CD8-positive, alpha-beta memory T cell (primary cell): ENCODE data around the gene CNPPD1. TPM values are rescaled to one million over a fixed set of nuclear protein-coding genes. Genes with fewer than 3 reads are reported as not detected.
A peak's percentile ranks its signal among the peaks of the same experiment; 100 is the strongest.

Source experiments
- CTCF ChIA-PET: fragments of 350-600 bp; sonication (Branson Sonifier 250); formaldehyde crosslinking; loops from one replicate; lab custom pipeline; 2021; ENCODE audit warnings: antibody characterized with exemption; lab: Charles Lee
- POLR2A ChIA-PET: fragments of 350-600 bp; sonication (Branson Sonifier 250); formaldehyde crosslinking; loops from one replicate; lab custom pipeline; 2021; ENCODE audit warnings: antibody characterized with exemption; lab: Charles Lee
- DNase-seq, 5 donors: peaks; one replicate each; pipeline versions ENCODE4 v3.0.0 to v3.0.0-alpha.2; 2020 to 2022; ENCODE audit warnings: mixed read lengths in 1 of 5
- H3K27ac ChIP-seq: one replicate; pipeline ENCODE4 v1.7.0; 2013; ENCODE audit warnings: low read depth, mild to moderate bottlenecking, low read length, moderate library complexity
- H3K27me3 ChIP-seq: 2 replicates; pipeline ENCODE4 v1.7.0; 2013; ENCODE audit warnings: low read length, mild to moderate bottlenecking; ENCODE audit not compliant: insufficient read depth, poor library complexity, severe bottlenecking
- H3K36me3 ChIP-seq: 2 replicates; pipeline ENCODE4 v1.7.0; 2013; ENCODE audit warnings: mild to moderate bottlenecking, low read length, moderate library complexity; ENCODE audit not compliant: insufficient read depth
- H3K4me1 ChIP-seq: 2 replicates; pipeline ENCODE4 v1.7.0; 2013; ENCODE audit warnings: mild to moderate bottlenecking, low read length, moderate library complexity; ENCODE audit not compliant: insufficient read depth
- H3K4me3 ChIP-seq: 2 replicates; pipeline ENCODE4 v1.7.0; 2013; ENCODE audit warnings: mild to moderate bottlenecking, low read length
- H3K9me3 ChIP-seq: 2 replicates; pipeline ENCODE4 v1.7.0; 2013; ENCODE audit warnings: mild to moderate bottlenecking, low read length
- H3K27ac Mint-ChIP-seq, 8 donors: one replicate each; pipeline ENCODE4 v1.8.0; 2020 to 2021; ENCODE audit warnings: mixed read lengths in 8 of 8, mild to moderate bottlenecking in 6 of 8, inconsistent platforms in 3 of 8, moderate library complexity in 3 of 8
- H3K27me3 Mint-ChIP-seq, 2 donors: one replicate each; pipeline ENCODE4 v1.8.0; 2020 to 2021; ENCODE audit warnings: mixed read lengths in 2 of 2, mild to moderate bottlenecking in 1 of 2, moderate library complexity in 1 of 2
- H3K36me3 Mint-ChIP-seq, 3 donors: one replicate each; pipeline ENCODE4 v1.8.0; 2020 to 2021; ENCODE audit warnings: mixed read lengths in 3 of 3, inconsistent platforms in 1 of 3, mild to moderate bottlenecking in 1 of 3
- H3K4me1 Mint-ChIP-seq, 3 donors: one replicate each; pipeline ENCODE4 v1.8.0; 2020 to 2021; ENCODE audit warnings: mixed read lengths in 3 of 3, inconsistent platforms in 1 of 3, mild to moderate bottlenecking in 1 of 3
- H3K4me3 Mint-ChIP-seq, 7 donors: one replicate each; pipeline ENCODE4 v1.8.0; 2020 to 2021; ENCODE audit warnings: mixed read lengths in 7 of 7, mild to moderate bottlenecking in 6 of 7, moderate library complexity in 4 of 7, inconsistent platforms in 2 of 7
- H3K9me3 Mint-ChIP-seq, 5 donors: one replicate each; pipeline ENCODE4 v1.8.0; 2020 to 2022; ENCODE audit warnings: mixed read lengths in 5 of 5, mild to moderate bottlenecking in 3 of 5, moderate library complexity in 2 of 5, inconsistent platforms in 1 of 5
- polyA plus RNA-seq: library from polyadenylated mRNA; unstranded; fragments of 300-500 nt; fragmentation: Illumina TruSeq; gene quantifications from one replicate; pipeline ENCODE4 v1.2.3, GENCODE V29; 2021
- total RNA-seq, 2 experiments: library from RNA; stranded (reverse); gene quantifications; one replicate each; pipeline ENCODE4 v1.2.3, GENCODE V29; 2021

The CNPPD1 gene
- total and polyA plus RNA-seq, 3 experiments from 2014 or later, result 66.2 to 74.3 (median 67.0) TPM

- Histone ChIP-seq H3K27me3 (no peaks in the 10 kb centered on the region), H3K27ac (peak within 1 kb of the TSS; percentile 85), H3K9me3 (no peaks in the 10 kb centered on the region), H3K4me3 (peak within 1 kb of the TSS; percentile 64), H3K4me1 (peaks cover 54% of the 10 kb centered on the region), H3K36me3 (peaks cover 42% of the 10 kb centered on the region)
- DNase-seq, result peak; percentile 73 to 90 (median 85)
- ChIA-PET POLR2A (interaction anchor here (0.6 to 4.6 kb wide), 12 partner anchors 9 to 948 kb away, joined by 3 to 88 read pairs (median 4); partner anchors contain the start of genes ANKZF1, ATG9A, DNAJB2 and TUBA4A), CTCF (interaction anchor here (0.7 to 3.1 kb wide), 6 partner anchors 19 to 117 kb away, joined by 3 to 22 read pairs (median 6); partner anchors contain the start of genes DNAJB2, NHEJ1 and ZFAND2B)
- peaks cover 0 to 79% (median 7%) of the 10 kb centered on the region in 3 donors for H3K36me3 Mint-ChIP-seq
- H3K4me3 Mint-ChIP-seq, result peak within 1 kb of the TSS; percentile 94 to 98 (median 96)
- no peaks in the 10 kb centered on the region for H3K27me3 Mint-ChIP-seq
- no peaks in the 10 kb centered on the region for H3K9me3 Mint-ChIP-seq
- peak within 1 kb of the TSS; percentile 95 to 100 (median 99) for H3K27ac Mint-ChIP-seq
- peaks cover 55 to 79% (median 75%) of the 10 kb centered on the region in 3 donors for H3K4me1 Mint-ChIP-seq
Observed at GRCh38 chr2:219177552-219178376, 1.0 kb upstream of the CNPPD1 start, which contains the start of gene RETREG2. RETREG2 (plus strand) TSS chr2:219178275; CDS start chr2:219178353, 78 bp downstream.

- peak overlapping the region; percentile 64 for H3K4me3 ChIP-seq
- H3K4me1 Mint-ChIP-seq, result peaks cover 54 to 81% (median 75%) of the 10 kb centered on the region in 3 donors
- peaks cover 27% of the 10 kb centered on the region for H3K36me3 ChIP-seq
- H3K27me3 ChIP-seq, result no peaks in the 10 kb centered on the region
- peak in 2 of 5 donors; percentile 10 to 11 for DNase-seq
- peak overlapping the region; percentile 85 to 98 (median 94) for H3K4me3 Mint-ChIP-seq
- H3K27ac Mint-ChIP-seq, result peak overlapping the region; percentile 86 to 100 (median 94)
- CTCF ChIA-PET, result interaction anchor here (0.8 to 8.6 kb wide), 18 partner anchors 9 to 122 kb away, joined by 3 to 110 read pairs (median 4); partner anchors contain the start of genes ATG9A, DNAJB2, NHEJ1 and TUBA4B
- H3K27me3 Mint-ChIP-seq, result peaks cover 0 to 2% of the 10 kb centered on the region in 2 donors
- H3K9me3 Mint-ChIP-seq, result no peaks in the 10 kb centered on the region
- H3K36me3 Mint-ChIP-seq, result peaks cover 0 to 80% (median 7%) of the 10 kb centered on the region in 3 donors
- peak overlapping the region; percentile 85 for H3K27ac ChIP-seq
- peaks cover 43% of the 10 kb centered on the region for H3K4me1 ChIP-seq
- no peaks in the 10 kb centered on the region for H3K9me3 ChIP-seq
- POLR2A ChIA-PET, result interaction anchor here (0.5 to 4.6 kb wide), 24 partner anchors 10 to 213 kb away, joined by 3 to 88 read pairs (median 8); partner anchors contain the start of genes ANKZF1, ATG9A, DNAJB2 and DNPEP
Observed at GRCh38 chr2:219175928-219176817, 552 bp downstream of the CNPPD1 start.

- no peak for DNase-seq
- peak overlapping the region; percentile 64 for H3K4me3 ChIP-seq
- no peaks in the 10 kb centered on the region for H3K27me3 ChIP-seq
- POLR2A ChIA-PET, result interaction anchor here (0.9 to 4.6 kb wide), 9 partner anchors 16 to 212 kb away, joined by 3 to 88 read pairs (median 9); partner anchors contain the start of genes ANKZF1, ATG9A, DNAJB2 and DNPEP
- Mint-ChIP-seq H3K9me3 (no peaks in the 10 kb centered on the region), H3K4me1 (peaks cover 49 to 77% (median 72%) of the 10 kb centered on the region in 3 donors), H3K27ac (peak overlapping the region; percentile 54 to 100 (median 92)), H3K36me3 (peaks cover 0 to 75% (median 7%) of the 10 kb centered on the region in 3 donors), H3K27me3 (peaks cover 0 to 2% of the 10 kb centered on the region in 2 donors), H3K4me3 (peak overlapping the region; percentile 85 to 98 (median 94))
- H3K4me1 ChIP-seq, result peaks cover 43% of the 10 kb centered on the region
- CTCF ChIA-PET, result interaction anchor here (0.8 to 8.6 kb wide), 11 partner anchors 14 to 119 kb away, joined by 3 to 110 read pairs (median 5); partner anchors contain the start of genes ATG9A, DNAJB2, NHEJ1 and TUBA4B
- H3K27ac ChIP-seq, result no peak overlapping the region
- H3K9me3 ChIP-seq, result no peaks in the 10 kb centered on the region
- peaks cover 20% of the 10 kb centered on the region for H3K36me3 ChIP-seq
Observed at GRCh38 chr2:219175486-219175885, 1.2 kb downstream of the CNPPD1 start.

- Mint-ChIP-seq H3K4me3 (peak overlapping the region; percentile 30 to 98 (median 85)), H3K4me1 (peaks cover 45 to 70% (median 66%) of the 10 kb centered on the region in 3 donors), H3K27me3 (peaks cover 0 to 2% of the 10 kb centered on the region in 2 donors), H3K9me3 (no peaks in the 10 kb centered on the region), H3K27ac (peak overlapping the region; percentile 20 to 100 (median 82)), H3K36me3 (peaks cover 0 to 68% (median 7%) of the 10 kb centered on the region in 3 donors)
- Histone ChIP-seq H3K36me3 (peaks cover 13% of the 10 kb centered on the region), H3K27ac (no peak overlapping the region), H3K4me3 (no peak overlapping the region), H3K9me3 (no peaks in the 10 kb centered on the region), H3K4me1 (peaks cover 37% of the 10 kb centered on the region), H3K27me3 (no peaks in the 10 kb centered on the region)
- DNase-seq, result no peak
- POLR2A ChIA-PET, result interaction anchor here (3.2 to 4.6 kb wide), 2 partner anchors 31 to 79 kb away, joined by 35 to 88 read pairs; partner anchors contain the start of genes TUBA4A, TUBA4B and ZFAND2B
- CTCF ChIA-PET, result interaction anchor here (0.8 to 8.6 kb wide), 5 partner anchors 16 to 119 kb away, joined by 3 to 110 read pairs (median 22); partner anchors contain the start of genes ABCB6 and NHEJ1
Observed at GRCh38 chr2:219174801-219175200, 1.9 kb downstream of the CNPPD1 start.

GRCh38 chr2:219174146-219174545 is 2.6 kb downstream of the CNPPD1 start:
- peaks cover 13% of the 10 kb centered on the region for H3K36me3 ChIP-seq
- Mint-ChIP-seq H3K27me3 (peaks cover 0 to 2% of the 10 kb centered on the region in 2 donors), H3K36me3 (peaks cover 0 to 63% (median 7%) of the 10 kb centered on the region in 3 donors), H3K27ac (peak overlapping the region in 7 of 8 donors; percentile 20 to 100 (median 81)), H3K4me3 (peak overlapping the region; percentile 4 to 98 (median 36)), H3K9me3 (no peaks in the 10 kb centered on the region), H3K4me1 (peaks cover 41 to 64% (median 59%) of the 10 kb centered on the region in 3 donors)
- H3K27me3 ChIP-seq, result no peaks in the 10 kb centered on the region
- CTCF ChIA-PET, result interaction anchor here (0.9 to 8.6 kb wide), 4 partner anchors 15 to 120 kb away, joined by 3 to 110 read pairs (median 38); no protein-coding TSS in a partner anchor
- DNase-seq, result no peak
- POLR2A ChIA-PET, result interaction anchor here (4.6 kb wide), 1 partner anchor 32 kb away, joined by 88 read pairs; the partner anchor contains the start of gene ZFAND2B
- H3K27ac ChIP-seq, result no peak overlapping the region
- H3K4me1 ChIP-seq, result peaks cover 31% of the 10 kb centered on the region
- H3K9me3 ChIP-seq, result no peaks in the 10 kb centered on the region
- no peak overlapping the region for H3K4me3 ChIP-seq

- Histone ChIP-seq H3K36me3 (peaks cover 13% of the 10 kb centered on the region), H3K4me3 (no peak overlapping the region), H3K27ac (no peak overlapping the region), H3K27me3 (no peaks in the 10 kb centered on the region), H3K9me3 (no peaks in the 10 kb centered on the region), H3K4me1 (peaks cover 25% of the 10 kb centered on the region)
- H3K36me3 Mint-ChIP-seq, result peaks cover 0 to 58% (median 7%) of the 10 kb centered on the region in 3 donors
- POLR2A ChIA-PET, result interaction anchor here (1.0 kb wide), 1 partner anchor 33 kb away, joined by 3 read pairs; no protein-coding TSS in a partner anchor
- H3K4me3 Mint-ChIP-seq, result peak overlapping the region in 1 of 7 donors; percentile 30
- DNase-seq, result no peak
- peaks cover 37 to 59% (median 53%) of the 10 kb centered on the region in 3 donors for H3K4me1 Mint-ChIP-seq
- CTCF ChIA-PET, result interaction anchor here (0.7 to 8.6 kb wide), 9 partner anchors 14 to 121 kb away, joined by 3 to 110 read pairs (median 6); partner anchors contain the start of gene DNAJB2
- peaks cover 0 to 2% of the 10 kb centered on the region in 2 donors for H3K27me3 Mint-ChIP-seq
- no peaks in the 10 kb centered on the region for H3K9me3 Mint-ChIP-seq
- peak overlapping the region in 2 of 8 donors; percentile 14 to 39 for H3K27ac Mint-ChIP-seq
Observed at GRCh38 chr2:219173176-219173575, 3.5 kb downstream of the CNPPD1 start.
